HS-5 (cell line): ENCODE measurements around the gene GPR27.

ENCODE experiments used
- DNase-seq: peaks from one replicate; pipeline ENCODE4 v3.0.0-alpha.2; 2012; ENCODE audit warnings: low read depth

Gene GPR27

DNA sequence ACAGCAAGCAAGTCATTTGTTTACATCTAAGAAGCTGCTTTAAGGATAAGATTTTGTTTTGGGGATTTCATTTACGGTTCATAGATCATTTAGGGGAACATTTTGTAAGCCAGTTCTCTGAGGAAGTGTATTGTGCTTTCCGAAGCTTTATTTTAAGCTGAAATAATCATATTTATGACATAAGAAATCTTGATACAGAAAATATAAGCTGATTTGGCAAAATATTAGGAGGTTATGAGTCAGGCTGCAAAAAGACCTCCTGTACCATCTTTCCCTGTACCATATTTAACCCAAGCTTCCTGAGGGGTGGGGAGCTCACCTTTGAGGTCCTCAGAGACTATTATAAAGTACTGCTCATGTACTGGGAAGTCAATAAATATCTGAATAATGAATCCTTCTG, 20.3 kb upstream of the GPR27 start:
- DNase-seq = no peak

- no peak for DNase-seq
Measured at GRCh38 chr3:71734881-71735280, 18.8 kb upstream of the GPR27 start.

GRCh38 chr3:71742621-71743020, 11.0 kb upstream of the GPR27 start:
- DNase-seq = no peak

DNA sequence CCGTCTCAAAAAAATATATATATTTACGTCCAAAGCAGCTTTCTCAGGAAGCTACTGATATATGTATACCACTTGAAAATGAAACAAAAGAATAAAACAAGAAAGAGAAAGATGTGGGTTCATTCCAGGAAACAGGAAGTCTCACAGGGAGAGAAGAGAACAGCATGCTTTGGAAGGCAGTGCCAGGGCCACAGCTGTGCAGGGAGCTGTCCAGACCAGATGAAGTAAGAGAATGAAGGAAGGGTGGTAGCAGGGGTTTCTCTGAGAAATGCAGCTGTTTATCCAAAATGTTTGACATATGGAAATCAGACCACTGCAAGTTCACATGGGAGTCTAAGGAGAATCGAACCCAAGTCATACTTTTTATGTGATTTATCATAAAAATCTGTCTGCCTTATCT, 8.9 kb upstream of the GPR27 start:
- no peak for DNase-seq

DNA sequence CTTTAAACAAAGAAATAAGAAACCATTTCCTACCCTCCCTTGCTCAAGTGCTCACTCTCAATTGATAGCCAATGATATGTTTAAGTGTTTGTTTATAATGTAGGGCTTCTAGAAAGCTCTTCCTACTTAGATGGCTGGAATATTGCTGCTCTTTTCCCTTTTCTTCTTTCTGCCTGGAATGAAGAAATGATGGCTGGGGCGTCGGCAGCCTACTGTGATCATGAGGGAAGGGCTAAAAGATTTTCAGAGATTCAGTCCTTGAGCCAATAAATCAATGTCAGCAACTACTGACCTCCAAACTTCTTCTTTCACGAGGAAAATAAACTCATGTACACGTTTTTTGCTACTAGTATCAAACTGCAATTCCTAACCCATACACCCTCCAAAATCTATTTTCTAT, 2.1 kb upstream of the GPR27 start:
- no peak for DNase-seq

DNA sequence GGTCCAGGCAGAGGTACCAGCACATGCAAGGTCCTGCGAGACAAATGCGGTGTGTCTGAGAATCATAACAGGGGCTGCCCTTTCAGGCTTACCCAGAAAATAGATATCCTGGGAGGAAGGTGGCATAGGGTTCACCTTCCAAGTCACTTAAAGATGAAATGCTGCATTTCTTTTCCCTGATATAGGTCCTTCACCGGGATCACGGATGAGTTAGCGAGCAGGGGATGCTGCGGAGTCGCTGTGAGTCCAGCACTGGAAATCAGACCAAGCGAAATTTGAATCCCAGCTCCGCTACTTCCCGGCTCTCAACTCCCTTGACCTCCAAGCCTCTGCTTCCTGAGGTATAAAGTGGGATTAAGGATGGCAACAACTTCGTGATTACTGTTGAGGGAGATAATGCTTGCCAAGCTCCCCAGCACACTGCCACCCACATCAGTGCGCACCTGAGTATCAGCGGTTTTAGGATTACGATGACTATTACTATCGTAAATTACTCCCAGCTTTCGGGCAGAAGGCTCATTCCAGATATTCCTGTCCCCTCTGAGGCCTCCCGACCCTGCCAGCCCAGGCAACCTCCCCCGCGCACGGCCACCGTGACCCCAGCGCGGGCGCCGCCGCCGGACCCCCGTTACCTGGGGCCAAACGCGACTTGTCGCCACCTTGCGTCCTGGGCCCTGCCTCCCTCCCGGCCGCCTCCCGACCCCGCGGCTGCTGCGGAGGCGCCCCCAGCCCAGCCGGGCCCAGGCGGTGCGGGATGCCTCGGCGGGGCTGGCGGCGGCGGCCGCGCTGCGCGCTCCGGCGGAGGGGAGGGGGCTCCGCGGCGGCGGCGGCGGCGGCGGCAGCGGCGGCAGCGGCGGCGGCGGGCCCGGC, 589 bp upstream of the GPR27 start:
- DNase-seq = no peak

DNA sequence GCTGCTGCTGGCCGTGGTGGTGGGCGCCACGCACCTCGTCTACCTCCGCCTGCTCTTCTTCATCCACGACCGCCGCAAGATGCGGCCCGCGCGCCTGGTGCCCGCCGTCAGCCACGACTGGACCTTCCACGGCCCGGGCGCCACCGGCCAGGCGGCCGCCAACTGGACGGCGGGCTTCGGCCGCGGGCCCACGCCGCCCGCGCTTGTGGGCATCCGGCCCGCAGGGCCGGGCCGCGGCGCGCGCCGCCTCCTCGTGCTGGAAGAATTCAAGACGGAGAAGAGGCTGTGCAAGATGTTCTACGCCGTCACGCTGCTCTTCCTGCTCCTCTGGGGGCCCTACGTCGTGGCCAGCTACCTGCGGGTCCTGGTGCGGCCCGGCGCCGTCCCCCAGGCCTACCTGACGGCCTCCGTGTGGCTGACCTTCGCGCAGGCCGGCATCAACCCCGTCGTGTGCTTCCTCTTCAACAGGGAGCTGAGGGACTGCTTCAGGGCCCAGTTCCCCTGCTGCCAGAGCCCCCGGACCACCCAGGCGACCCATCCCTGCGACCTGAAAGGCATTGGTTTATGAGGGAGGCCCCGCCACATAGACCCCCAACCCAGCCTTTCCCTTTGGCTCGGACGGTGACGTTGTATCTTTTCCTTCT, 1.1 kb downstream of the GPR27 start:
- DNase-seq = no peak

DNA sequence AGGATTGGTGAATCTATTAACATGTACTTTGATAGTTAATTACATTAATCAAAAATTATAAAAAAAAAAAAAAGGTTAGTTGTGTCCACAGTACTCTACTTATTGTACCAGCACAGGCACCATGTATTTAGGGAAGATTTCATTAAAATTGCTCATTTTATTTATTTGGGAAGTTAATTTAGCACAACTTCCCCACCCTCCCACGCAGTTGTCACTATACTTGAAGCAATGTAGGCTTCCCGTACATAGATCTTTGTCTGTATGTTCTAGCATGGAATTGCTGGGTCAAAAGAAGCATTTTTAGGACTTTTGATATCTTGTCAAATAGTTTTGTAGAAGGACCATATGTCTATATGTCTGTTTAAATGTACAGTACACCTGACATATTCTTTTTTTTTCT, 4.4 kb downstream of the GPR27 start:
- no peak for DNase-seq

DNA sequence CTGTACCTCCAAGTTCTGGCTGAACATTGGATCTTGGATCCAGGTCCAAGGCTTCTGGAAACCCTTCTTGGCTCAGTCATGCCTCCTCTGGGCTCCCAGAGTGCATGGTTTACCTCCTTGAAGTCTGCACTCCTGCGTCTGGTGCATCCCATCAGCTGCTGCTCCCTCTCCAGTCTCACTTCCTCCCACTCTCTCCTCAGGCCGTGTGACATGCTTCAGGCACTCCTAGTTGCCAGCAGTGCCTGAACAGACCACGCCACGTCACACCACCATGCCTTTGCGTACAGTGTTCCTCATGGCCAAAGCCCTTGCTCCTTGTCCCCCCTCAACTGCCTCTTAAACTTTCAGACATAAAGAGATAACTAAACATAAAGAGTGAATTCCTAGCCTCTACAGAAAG, 5.7 kb downstream of the GPR27 start:
- DNase-seq = no peak

DNA sequence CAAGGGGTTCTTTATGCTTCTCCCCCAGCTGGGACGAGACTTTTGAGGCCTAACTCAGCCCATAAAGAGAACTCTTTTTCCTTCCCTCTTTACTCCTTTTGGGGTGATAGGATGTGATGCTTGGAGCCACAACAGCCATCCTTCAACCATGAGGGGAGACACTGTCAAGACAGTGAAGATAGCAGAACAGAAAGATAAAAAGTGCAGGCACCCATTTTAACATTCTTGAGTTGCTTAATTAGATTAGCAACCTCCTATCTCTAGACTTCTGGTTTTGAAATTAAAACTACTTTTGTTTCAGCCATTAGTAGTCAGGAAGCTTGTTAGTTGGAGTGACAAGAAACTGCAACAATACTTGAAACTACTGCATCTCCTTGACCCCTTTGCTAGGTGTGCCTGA, 6.5 kb downstream of the GPR27 start:
- no peak for DNase-seq

DNA sequence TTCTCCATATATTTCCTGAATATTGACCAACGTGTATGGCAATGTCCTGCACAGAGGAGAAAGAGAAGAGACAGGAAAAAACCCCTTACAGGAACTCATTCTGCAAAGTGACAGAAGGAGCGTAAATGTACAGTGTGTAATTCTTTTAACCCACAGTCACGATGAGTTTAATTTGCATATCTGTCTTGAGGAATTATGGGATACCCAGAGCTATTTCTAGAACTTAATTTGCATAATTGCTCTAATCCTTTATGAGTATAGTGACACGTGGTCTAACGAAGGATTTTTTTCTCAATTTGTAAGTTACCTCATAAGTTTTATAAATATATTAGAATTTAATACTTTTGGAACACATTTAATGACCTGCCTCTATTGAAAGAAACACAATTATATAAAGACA, 9.8 kb downstream of the GPR27 start:
- no peak for DNase-seq

- DNase-seq = no peak
Measured at GRCh38 chr3:71771126-71771525, 17.5 kb downstream of the GPR27 start.

DNA sequence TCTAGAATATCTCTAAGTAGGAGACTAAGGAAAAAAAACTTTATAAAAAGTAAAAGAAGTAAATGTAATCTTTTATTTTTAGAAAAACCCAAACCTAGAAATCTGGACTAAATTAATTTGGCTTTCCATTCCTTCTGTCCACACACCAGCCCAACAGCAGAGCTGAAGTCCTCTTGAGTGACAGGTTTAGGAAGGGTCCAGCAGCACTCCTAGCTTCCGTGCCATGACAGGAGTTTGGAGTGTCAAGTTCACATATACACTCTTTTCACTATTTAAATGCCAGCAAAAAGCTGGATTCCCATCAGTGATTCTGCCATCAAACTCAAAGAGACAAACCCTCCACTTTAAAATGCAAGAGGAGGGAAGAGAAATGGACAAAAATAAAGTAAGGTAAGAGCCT, 18.2 kb downstream of the GPR27 start:
- DNase-seq = no peak

GRCh38 chr3:71776538-71776937, 22.9 kb downstream of the GPR27 start:
- no peak for DNase-seq

GRCh38 chr3:71778353-71778752, 24.7 kb downstream of the GPR27 start:
- no peak for DNase-seq

DNA sequence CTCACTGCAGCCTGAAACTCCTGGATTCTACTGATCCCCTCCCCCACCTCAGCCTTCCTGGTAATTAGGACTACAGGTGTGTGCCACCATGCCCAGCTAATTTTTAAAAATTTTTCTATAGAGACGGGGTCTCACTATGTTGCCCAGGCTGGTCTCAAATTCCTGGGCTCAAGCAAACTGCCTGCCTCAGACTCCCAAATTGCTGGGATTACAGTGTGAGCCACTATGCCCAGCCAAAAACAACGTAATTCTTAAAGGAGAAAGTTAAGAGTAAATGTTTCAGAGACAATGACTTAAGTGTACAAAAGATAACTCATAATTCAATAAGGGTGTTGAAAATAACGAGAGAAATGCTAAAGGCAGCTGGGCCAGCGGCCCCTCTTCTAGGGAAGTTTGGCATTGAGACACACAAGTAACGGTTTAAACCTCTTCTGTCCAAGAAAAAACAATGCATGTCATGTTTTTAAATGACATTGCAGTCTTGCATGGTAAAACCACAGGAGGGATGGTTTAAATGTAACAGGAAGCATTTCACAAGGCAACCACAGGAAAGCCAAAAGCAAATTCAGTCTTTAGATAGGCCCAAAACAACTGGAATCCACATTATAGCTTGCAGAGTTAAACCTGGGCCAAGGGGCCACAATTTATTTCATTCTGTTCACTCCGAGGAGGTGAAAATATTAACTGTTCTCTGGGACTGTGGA, 26.2 kb downstream of the GPR27 start:
- DNase-seq = no peak

DNA sequence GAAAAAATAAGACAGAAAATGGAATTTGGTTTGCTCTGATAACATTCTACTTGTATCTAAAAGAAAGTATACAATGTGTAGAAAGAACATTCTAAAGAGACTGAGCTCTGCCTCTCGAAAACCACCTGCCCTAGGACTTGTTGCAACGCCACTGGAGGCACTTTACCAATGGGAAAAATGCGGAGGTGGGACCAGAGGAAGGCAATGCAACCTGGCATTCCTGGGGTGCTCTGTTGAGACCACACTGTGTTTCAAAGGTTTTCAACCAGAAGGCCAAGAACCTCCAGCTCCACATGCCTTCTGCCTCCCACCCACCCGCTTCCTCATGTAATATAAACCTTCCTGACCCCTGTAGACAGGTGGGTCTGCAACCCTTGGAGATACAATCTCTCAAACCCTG, 26.8 kb downstream of the GPR27 start:
- no peak for DNase-seq

GRCh38 chr3:71783152-71783551, 29.5 kb downstream of the GPR27 start:
- DNase-seq = no peak

DNA sequence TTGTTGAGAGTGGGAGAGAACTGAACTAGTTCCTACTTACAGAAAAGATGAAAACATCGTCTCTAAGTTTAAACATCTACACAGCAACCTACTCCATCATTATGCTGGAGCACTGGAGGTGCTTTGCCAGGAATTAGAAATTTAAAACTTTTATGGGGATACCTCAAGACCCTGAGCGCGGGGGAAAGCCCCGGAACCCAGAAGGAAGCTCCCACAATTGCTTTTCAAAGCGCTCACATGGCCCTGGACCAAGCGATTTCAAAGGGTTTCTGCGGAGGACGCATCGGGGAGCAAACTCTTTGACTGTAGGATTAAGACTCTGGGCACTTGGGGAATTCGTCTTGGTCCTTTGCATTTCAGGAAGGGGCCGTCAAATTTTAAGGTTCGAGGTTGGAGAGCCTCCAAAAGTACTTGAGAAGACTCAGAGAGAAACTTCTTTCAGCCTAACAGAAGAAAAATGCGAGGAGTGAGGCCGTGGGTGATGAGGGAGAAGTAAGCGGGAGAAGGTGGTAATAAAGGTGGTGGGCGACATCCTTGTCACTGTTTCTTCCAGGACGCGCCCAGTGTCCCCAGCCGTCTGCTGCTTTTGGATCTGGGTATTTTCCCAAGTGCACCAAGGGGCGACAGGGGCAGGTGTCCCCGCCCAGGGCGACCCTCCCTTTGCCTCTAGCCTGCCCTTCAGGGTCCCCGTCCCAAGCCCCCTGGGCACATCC, 30.7 kb downstream of the GPR27 start:
- no peak for DNase-seq

DNA sequence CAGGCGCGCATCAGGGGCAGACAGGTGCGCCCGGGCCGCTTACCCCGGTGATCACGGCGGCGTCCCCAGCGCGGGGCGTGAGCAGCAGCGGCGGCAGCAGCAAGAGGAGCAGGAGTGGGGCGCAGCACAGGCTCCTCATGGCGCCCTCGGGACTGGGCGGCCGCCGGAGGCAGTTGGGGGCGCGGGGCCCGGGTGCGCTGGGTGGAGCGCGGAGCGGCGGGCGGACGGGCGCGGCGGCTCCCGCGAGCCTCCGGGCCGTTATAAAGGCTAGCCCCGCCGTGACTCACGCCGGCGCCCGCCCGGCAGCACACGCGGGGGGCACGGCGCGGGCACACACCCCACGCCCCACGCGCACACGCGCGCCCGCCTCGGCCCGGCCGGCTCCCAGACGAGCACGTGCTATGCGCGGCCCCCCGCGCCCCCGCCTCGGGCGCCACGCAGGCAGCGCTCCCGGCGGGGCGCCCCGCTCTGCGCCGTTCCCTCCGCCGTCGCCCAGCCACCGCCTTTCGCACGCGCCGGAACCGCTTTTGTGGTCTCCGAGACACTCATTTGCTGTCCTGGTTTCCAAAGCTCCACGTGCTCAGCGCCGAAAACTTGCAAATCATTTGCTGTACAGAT, 31.4 kb downstream of the GPR27 start, which contains the start of gene PROK2:
PROK2 (minus strand) TSS at position 235 of the 618 bp plus-strand sequence; CDS start at position 139, 96 bp downstream.
- no peak for DNase-seq

DNA sequence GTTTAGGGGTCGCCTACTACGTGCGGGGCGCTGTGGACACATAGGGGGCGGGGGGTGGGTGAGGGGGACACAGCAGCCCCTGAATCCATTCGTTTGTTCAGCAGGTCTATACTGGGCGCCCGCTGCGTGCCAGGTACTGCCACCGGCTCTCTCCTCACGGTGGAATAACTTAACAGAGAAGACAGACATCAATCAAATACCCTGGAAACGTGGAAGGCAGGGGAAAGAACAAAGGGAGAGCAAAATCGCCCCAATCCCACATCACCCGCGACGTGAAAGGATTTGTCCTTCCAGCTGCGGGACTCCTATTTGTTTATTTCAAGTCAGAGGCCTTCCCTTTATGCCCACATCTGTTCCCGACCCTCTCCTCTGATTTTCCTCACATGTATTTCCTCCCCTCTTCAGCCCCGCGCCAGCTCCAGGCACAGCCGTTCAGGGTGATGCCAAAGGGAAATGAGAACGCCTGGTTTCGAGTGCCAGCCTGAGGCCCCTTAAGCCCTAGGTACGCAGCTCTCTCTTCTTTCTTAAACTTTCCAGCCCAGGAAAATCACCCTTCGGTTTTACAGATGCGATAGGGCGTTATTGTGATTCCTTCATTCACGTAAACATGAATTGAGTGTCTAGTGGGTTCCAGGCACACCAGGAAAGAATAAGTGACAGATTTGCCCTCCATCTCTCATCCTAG, 32.0 kb downstream of the GPR27 start:
- DNase-seq = no peak
